Choroid plexus epithelial cell (primary cell): ENCODE data around the gene ANKH.

Source experiments
- DNase-seq: peaks from one replicate; pipeline ENCODE4 v3.0.0-alpha.2; 2010; ENCODE audit warnings: low read depth
- H3K4me3 ChIP-seq: 2 replicates; pipeline ENCODE4 v1.5.1; 2011; ENCODE audit warnings: low read depth, mild to moderate bottlenecking, control low read depth, low read length, moderate library complexity
- CTCF ChIP-seq: conservative IDR thresholded peaks from 2 replicates; pipeline ENCODE4 v1.5.1; 2011; ENCODE audit warnings: low read depth, mild to moderate bottlenecking, control low read depth, inconsistent platforms, low read length, moderate library complexity

Gene ANKH

GRCh38 chr5:14873790-14874189 is 2.2 kb upstream of the ANKH start:
- no peak for TF ChIP-seq CTCF

DNA sequence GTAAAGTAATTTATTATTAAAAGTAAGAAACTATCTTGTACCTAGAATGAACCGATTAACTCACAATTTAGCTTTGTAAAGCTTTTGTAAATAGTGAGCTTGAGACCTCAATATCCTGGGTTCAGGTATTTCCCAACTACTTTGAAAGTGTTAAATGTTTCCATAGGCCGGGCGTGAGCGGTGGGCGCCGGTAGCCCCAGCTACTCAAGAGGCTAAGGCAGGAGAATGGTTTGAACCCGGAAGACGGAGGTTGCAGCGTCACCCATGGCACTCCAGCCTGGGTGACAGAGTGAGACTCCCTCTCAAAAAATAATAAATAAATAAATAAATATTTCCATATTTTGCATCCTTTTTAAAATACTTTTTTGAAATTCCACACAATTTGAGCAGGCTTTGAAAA is 1.5 kb upstream of the ANKH start:
- no peak for DNase-seq
- no peak for TF ChIP-seq CTCF
- H3K4me3 ChIP-seq, result no peak overlapping the region

More at GRCh38 chr5:14873790-14874189, 2.2 kb upstream of the ANKH start:
- DNase-seq, result no peak
- H3K4me3 ChIP-seq, result no peak overlapping the region

GRCh38 chr5:14872070-14872989 is 752 bp upstream of the ANKH start:
- TF ChIP-seq CTCF, result no peak
- H3K4me3 ChIP-seq, result peak overlapping the region; percentile 77
- DNase-seq, result peak; percentile 37

DNA sequence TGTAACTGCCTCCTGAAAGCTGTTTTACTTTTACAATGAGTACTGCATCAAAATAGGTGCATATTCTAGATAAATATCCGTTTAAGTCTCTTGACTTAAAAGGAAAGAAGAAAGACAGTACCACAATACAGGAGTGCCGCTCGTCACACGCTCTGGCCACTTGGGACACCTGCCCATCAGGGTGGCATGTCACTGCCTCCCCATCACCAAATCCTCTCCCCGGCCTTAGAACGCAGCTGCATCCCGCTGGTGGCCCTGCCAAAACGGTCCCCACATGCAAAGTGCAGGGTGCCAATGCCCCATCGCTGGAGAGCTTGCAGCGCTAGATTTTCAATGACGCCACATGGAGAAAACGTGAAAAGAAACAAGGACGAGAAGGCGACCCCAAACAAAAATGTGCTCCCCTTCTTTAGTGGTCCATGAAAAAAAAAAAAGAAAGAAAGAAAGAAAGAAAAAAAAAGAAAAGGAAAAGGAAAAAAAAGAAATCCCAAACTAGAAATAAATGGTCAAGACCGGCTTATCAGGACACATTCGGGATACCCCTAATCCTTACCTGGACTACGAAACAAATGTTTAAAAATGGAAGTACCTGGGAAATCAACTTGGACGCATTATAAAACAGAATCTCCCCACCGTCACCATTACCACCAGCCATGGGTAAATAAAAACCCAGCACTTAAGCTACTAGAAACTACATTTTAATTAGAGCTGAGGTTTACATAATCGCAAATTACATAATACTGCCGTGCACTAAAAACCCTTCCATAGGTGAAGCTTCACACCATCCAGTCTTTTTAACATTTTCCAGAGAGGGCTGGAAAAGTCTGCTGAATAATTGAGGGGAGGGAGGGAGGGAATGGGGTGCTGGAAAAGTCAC is 1.0 kb downstream of the ANKH start:
- DNase-seq, result no peak
- TF ChIP-seq CTCF, result peak; percentile 32
- H3K4me3 ChIP-seq, result peak overlapping the region; percentile 77

DNA sequence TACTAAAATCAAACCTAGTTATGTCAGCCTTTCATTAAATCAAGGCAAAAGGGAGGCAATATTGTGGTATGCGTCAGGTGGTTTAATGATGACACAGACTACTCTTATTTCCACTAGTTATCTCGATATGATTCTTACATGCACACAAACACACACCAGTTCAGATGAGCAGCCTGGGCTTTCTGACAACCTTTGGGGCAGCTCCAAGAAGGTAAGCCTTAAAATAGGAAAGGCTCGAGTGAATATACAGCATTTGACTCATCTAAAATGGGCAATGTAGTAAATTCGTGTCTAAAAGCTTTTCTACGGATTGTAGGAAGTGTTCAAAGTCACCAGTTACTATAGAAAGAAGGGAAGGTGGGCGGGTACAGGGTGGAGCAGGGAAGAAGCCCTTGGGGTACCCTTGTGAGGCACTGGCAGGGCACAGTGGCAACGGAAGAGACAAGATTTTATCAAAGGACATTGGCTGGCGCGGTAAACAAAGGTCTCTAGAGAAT is 1.9 kb downstream of the ANKH start:
- no peak for TF ChIP-seq CTCF
- H3K4me3 ChIP-seq, result peak overlapping the region; percentile 77
- no peak for DNase-seq

DNA sequence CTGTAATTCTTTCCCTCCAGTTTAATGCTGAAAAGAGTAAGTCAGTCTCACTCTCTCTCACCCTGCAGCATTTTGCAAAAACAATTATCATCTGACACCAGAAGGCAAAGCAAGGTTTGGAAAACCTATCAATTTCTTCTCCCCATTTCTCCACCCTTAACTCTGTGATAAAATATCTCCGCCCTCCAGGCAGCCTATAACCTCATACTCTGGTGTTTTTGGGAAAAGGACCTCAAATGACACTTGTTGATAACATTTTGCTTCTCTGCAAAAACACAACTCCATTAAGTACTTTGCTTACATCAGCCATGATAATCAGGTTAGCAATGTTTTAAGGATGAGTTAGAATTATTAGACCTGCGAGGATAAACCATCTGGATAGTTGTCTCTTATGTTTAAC is 2.3 kb downstream of the ANKH start:
- DNase-seq, result no peak
- peak overlapping the region; percentile 77 for H3K4me3 ChIP-seq
- TF ChIP-seq CTCF, result no peak
